Upper lobe of left lung (tissue), 6 donors: ENCODE data around the gene DRAM1. TPM values are rescaled to one million over a fixed set of nuclear protein-coding genes. Genes with fewer than 3 reads are reported as not detected.

ENCODE experiments used
- ATAC-seq, 2 donors: fragments of 200-7000 bp; cut with Tn5 transposase; one replicate each; pipeline ENCODE4 v1.9.1; 2022; ENCODE audit warnings: mild to moderate bottlenecking in 2 of 2, moderate library complexity in 2 of 2; ENCODE audit not compliant: low FRiP score in 2 of 2
- DNase-seq, 2 donors: peaks; one replicate each; pipeline ENCODE4 v3.0.0-alpha.2; 2019 to 2020
- H3K27ac ChIP-seq, 4 donors: fragments of 200-600 bp; sonication (generic); one replicate each; pipeline ENCODE4 v1.5.1; 2016 to 2019
- H3K27me3 ChIP-seq, 4 donors: fragments of 200-600 bp; sonication (generic); one replicate each; pipeline ENCODE4 v1.5.1; 2017 to 2019
- H3K36me3 ChIP-seq, 4 donors: fragments of 200-600 bp; sonication (generic); one replicate each; pipeline ENCODE4 v1.5.1; 2016 to 2019
- H3K4me1 ChIP-seq, 4 donors: fragments of 200-600 bp; sonication (generic); one replicate each; pipeline ENCODE4 v1.5.1; 2018 to 2019
- H3K4me3 ChIP-seq, 4 donors: fragments of 200-600 bp; sonication (generic); one replicate each; pipeline ENCODE4 v1.5.1; 2017 to 2019; ENCODE audit warnings: mild to moderate bottlenecking in 2 of 4, moderate library complexity in 1 of 4
- H3K9me3 ChIP-seq, 4 donors: fragments of 200-600 bp; sonication (generic); one replicate each; pipeline ENCODE4 v1.5.1; 2018 to 2019
- CTCF ChIP-seq, 6 experiments: fragments of 450-650 bp in 4 of 6; fragments of 200-600 bp in 2 of 6; sonication (generic) in 2 of 6; IDR thresholded peaks; one replicate each; pipeline ENCODE4 v1.5.1; 2016 to 2019; ENCODE audit warnings: antibody characterized with exemption in 6 of 6
- EP300 ChIP-seq, 4 donors: sonication (generic); formaldehyde crosslinking; IDR thresholded peaks; one replicate each; pipeline ENCODE4 v1.5.1; 2017; ENCODE audit warnings: antibody characterized with exemption in 4 of 4, control low read depth in 2 of 4
- POLR2A ChIP-seq, 4 donors: fragments of 450-650 bp; IDR thresholded peaks; one replicate each; pipeline ENCODE4 v1.5.1; 2016 to 2017; ENCODE audit warnings: antibody characterized with exemption in 4 of 4, mild to moderate bottlenecking in 2 of 4
- POLR2AphosphoS5 ChIP-seq, 2 donors: sonication (generic); formaldehyde crosslinking; IDR thresholded peaks; one replicate each; pipeline ENCODE4 v1.5.1; 2017; ENCODE audit warnings: antibody characterized with exemption in 2 of 2
- WGBS, 2 donors: methylation state at CpG; one replicate each; pipeline ENCODE4 v1.1.5; 2017 to 2018; 5-methylcytosine and 5-hydroxymethylcytosine counted together
- total RNA-seq, 6 donors: library from RNA; depleted of rRNA in 4 of 6; stranded (reverse); fragments of >200 nt in 4 of 6; gene quantifications; one replicate each; pipeline versions ENCODE4 v1.1.0 to v1.2.1, GENCODE V29; 2016 to 2021
- donor health status: DM: no; HTN: no; CAD: no; lungs with moderate emphysema.
- donor health status: DM: no; HTN: yes; CAD: no; lungs with severe emphysema.

The DRAM1 gene
- total RNA-seq, 6 donors from 2014 or later = 28.9 to 203 (median 142) TPM

GRCh38 chr12:101841069-101841468, 36.3 kb upstream of the DRAM1 start:
- Histone ChIP-seq H3K36me3 (no peaks in the 10 kb centered on the region), H3K27ac (no peak overlapping the region), H3K4me1 (peaks cover 0 to 9% (median 3%) of the 10 kb centered on the region in 4 donors), H3K4me3 (no peak overlapping the region), H3K9me3 (no peaks in the 10 kb centered on the region), H3K27me3 (no peaks in the 10 kb centered on the region)
- no peak for DNase-seq
- WGBS, 2 donors = 88 to 90% methylated on average over 4 of the region's 4 CpGs
- no peak for ATAC-seq
- TF ChIP-seq POLR2AphosphoS5 (IDR thresholded peaks at IDR 0.05) (no peak), CTCF (IDR thresholded peaks at IDR 0.05) (no peak), POLR2A (IDR thresholded peaks at IDR 0.05) (no peak), EP300 (IDR thresholded peaks at IDR 0.05) (no peak)

- no peak for TF ChIP-seq EP300 (IDR thresholded peaks at IDR 0.05)
- TF ChIP-seq POLR2AphosphoS5 (IDR thresholded peaks at IDR 0.05) = no peak
- no peak for TF ChIP-seq POLR2A (IDR thresholded peaks at IDR 0.05)
- TF ChIP-seq CTCF (IDR thresholded peaks at IDR 0.05) = no peak
Measured at GRCh38 chr12:101845137-101845711, 32.2 kb upstream of the DRAM1 start.

GRCh38 chr12:101847325-101847724, 30.1 kb upstream of the DRAM1 start:
- TF ChIP-seq CTCF (IDR thresholded peaks at IDR 0.05) = no peak
- no peak for TF ChIP-seq EP300 (IDR thresholded peaks at IDR 0.05)
- no peak for TF ChIP-seq POLR2AphosphoS5 (IDR thresholded peaks at IDR 0.05)
- no peak for TF ChIP-seq POLR2A (IDR thresholded peaks at IDR 0.05)
- WGBS, 2 donors = 86% methylated on average over 5 of the region's 5 CpGs
- H3K4me3 ChIP-seq = no peak overlapping the region
- H3K27me3 ChIP-seq = no peaks in the 10 kb centered on the region
- ATAC-seq (no peak), DNase-seq (no peak)
- H3K27ac ChIP-seq = no peak overlapping the region
- H3K4me1 ChIP-seq = no peaks in the 10 kb centered on the region
- no peaks in the 10 kb centered on the region for H3K9me3 ChIP-seq
- no peaks in the 10 kb centered on the region for H3K36me3 ChIP-seq

More at GRCh38 chr12:101845137-101845711, 32.2 kb upstream of the DRAM1 start:
- no peak for ATAC-seq
- no peaks in the 10 kb centered on the region for H3K36me3 ChIP-seq
- DNase-seq = no peak
- 77 to 81% methylated on average over 5 of the region's 5 CpGs for WGBS, 2 donors
- H3K27ac ChIP-seq = no peak overlapping the region
- H3K4me1 ChIP-seq = no peaks in the 10 kb centered on the region
- no peaks in the 10 kb centered on the region for H3K27me3 ChIP-seq
- H3K4me3 ChIP-seq = no peak overlapping the region
- H3K9me3 ChIP-seq = no peaks in the 10 kb centered on the region

- 72 to 86% methylated on average over 1 of the region's 1 CpG for WGBS, 2 donors
Measured at GRCh38 chr12:101850199-101850598, 27.2 kb upstream of the DRAM1 start.

More at GRCh38 chr12:101850199-101850598, 27.2 kb upstream of the DRAM1 start:
- Histone ChIP-seq H3K9me3 (no peaks in the 10 kb centered on the region), H3K27ac (no peak overlapping the region), H3K27me3 (no peaks in the 10 kb centered on the region), H3K36me3 (no peaks in the 10 kb centered on the region), H3K4me3 (no peak overlapping the region), H3K4me1 (peaks cover 0 to 6% (median 4%) of the 10 kb centered on the region in 4 donors)
- ATAC-seq (peak in 1 of 2 donors; percentile 41), DNase-seq (no peak)
- no peak for TF ChIP-seq POLR2A (IDR thresholded peaks at IDR 0.05)
- no peak for TF ChIP-seq POLR2AphosphoS5 (IDR thresholded peaks at IDR 0.05)
- no peak for TF ChIP-seq CTCF (IDR thresholded peaks at IDR 0.05)
- no peak for TF ChIP-seq EP300 (IDR thresholded peaks at IDR 0.05)
